Measurements from ENCODE around the gene SAMD4B. TPM values are rescaled to one million over a fixed set of nuclear protein-coding genes. Genes with fewer than 3 reads are reported as not detected.

SAMD4B gene
- total RNA-seq, 1 experiment from 2014 or later: 164 TPM

DNA sequence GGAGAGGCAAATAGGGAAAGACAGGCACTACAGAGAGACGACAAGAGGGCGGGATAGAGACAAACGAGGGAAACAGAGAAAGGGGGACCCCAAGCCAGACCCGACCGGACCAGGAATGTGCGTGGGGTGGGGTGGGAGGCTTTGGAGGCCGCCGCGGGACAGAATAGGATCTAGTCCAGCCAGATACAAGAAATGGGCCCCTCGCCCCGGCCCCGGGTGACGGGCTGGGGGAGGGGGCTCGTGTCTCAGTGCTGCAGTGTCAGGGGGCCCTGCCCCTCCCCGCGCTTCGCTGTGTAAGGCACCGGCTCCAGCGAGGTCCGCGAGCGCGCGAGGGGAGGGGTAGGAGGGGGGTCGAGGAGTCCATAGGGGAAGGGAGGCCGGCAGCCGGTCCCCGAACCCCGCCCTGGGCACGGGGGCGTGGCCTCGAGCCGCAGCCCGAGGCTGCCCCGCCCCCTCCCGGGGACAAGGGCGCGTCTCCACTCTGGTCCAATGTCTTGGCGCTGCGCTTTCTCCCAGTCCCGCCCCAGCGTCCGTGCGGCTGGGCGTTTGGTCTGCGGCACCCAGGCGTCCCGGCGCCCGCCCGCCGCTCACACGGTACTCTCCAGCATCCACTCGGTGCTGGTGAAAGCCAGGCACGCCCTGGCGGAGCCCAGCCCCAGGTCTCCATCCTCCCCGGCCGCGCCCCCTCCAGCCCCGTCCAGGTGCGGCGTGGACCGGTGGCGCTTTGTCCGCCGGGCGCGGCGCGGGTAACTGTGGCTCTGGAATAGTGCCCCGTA, 35.0 kb upstream of the SAMD4B start:
- peak; percentile 53 for ATAC-seq
- TF ChIP-seq, protein P1, sequence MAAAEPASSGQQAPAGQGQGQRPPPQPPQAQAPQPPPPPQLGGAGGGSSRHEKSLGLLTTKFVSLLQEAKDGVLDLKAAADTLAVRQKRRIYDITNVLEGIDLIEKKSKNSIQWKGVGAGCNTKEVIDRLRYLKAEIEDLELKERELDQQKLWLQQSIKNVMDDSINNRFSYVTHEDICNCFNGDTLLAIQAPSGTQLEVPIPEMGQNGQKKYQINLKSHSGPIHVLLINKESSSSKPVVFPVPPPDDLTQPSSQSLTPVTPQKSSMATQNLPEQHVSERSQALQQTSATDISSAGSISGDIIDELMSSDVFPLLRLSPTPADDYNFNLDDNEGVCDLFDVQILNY (CRISPR knock-in tag; IDR thresholded peaks at IDR 0.05): peak; percentile 76; the same call in 1 of the 2 replicates
- no peak for TF ChIP-seq NR2C2 (CRISPR knock-in tag; IDR thresholded peaks at IDR 0.05)
- no peak for TF ChIP-seq NFYB (CRISPR knock-in tag; conservative IDR thresholded peaks at IDR 0.05; ENCODE audit: low read depth)
- TF ChIP-seq, protein P2, sequence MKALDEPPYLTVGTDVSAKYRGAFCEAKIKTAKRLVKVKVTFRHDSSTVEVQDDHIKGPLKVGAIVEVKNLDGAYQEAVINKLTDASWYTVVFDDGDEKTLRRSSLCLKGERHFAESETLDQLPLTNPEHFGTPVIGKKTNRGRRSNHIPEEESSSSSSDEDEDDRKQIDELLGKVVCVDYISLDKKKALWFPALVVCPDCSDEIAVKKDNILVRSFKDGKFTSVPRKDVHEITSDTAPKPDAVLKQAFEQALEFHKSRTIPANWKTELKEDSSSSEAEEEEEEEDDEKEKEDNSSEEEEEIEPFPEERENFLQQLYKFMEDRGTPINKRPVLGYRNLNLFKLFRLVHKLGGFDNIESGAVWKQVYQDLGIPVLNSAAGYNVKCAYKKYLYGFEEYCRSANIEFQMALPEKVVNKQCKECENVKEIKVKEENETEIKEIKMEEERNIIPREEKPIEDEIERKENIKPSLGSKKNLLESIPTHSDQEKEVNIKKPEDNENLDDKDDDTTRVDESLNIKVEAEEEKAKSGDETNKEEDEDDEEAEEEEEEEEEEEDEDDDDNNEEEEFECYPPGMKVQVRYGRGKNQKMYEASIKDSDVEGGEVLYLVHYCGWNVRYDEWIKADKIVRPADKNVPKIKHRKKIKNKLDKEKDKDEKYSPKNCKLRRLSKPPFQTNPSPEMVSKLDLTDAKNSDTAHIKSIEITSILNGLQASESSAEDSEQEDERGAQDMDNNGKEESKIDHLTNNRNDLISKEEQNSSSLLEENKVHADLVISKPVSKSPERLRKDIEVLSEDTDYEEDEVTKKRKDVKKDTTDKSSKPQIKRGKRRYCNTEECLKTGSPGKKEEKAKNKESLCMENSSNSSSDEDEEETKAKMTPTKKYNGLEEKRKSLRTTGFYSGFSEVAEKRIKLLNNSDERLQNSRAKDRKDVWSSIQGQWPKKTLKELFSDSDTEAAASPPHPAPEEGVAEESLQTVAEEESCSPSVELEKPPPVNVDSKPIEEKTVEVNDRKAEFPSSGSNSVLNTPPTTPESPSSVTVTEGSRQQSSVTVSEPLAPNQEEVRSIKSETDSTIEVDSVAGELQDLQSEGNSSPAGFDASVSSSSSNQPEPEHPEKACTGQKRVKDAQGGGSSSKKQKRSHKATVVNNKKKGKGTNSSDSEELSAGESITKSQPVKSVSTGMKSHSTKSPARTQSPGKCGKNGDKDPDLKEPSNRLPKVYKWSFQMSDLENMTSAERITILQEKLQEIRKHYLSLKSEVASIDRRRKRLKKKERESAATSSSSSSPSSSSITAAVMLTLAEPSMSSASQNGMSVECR (CRISPR knock-in tag; IDR thresholded peaks at IDR 0.05; ENCODE audit: borderline replicate concordance): no peak
- TF ChIP-seq USF2 (CRISPR knock-in tag; IDR thresholded peaks at IDR 0.05): peak; percentile 26; the same call in 1 of the 2 replicates
- TF ChIP-seq, protein P3, sequence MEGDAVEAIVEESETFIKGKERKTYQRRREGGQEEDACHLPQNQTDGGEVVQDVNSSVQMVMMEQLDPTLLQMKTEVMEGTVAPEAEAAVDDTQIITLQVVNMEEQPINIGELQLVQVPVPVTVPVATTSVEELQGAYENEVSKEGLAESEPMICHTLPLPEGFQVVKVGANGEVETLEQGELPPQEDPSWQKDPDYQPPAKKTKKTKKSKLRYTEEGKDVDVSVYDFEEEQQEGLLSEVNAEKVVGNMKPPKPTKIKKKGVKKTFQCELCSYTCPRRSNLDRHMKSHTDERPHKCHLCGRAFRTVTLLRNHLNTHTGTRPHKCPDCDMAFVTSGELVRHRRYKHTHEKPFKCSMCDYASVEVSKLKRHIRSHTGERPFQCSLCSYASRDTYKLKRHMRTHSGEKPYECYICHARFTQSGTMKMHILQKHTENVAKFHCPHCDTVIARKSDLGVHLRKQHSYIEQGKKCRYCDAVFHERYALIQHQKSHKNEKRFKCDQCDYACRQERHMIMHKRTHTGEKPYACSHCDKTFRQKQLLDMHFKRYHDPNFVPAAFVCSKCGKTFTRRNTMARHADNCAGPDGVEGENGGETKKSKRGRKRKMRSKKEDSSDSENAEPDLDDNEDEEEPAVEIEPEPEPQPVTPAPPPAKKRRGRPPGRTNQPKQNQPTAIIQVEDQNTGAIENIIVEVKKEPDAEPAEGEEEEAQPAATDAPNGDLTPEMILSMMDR (IDR thresholded peaks at IDR 0.05): no peak
- TF ChIP-seq, protein P4, sequence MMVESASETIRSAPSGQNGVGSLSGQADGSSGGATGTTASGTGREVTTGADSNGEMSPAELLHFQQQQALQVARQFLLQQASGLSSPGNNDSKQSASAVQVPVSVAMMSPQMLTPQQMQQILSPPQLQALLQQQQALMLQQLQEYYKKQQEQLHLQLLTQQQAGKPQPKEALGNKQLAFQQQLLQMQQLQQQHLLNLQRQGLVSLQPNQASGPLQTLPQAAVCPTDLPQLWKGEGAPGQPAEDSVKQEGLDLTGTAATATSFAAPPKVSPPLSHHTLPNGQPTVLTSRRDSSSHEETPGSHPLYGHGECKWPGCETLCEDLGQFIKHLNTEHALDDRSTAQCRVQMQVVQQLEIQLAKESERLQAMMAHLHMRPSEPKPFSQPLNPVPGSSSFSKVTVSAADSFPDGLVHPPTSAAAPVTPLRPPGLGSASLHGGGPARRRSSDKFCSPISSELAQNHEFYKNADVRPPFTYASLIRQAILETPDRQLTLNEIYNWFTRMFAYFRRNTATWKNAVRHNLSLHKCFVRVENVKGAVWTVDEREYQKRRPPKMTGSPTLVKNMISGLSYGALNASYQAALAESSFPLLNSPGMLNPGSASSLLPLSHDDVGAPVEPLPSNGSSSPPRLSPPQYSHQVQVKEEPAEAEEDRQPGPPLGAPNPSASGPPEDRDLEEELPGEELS (CRISPR knock-in tag; IDR thresholded peaks at IDR 0.05): 0 out of 2 replicates have a peak, but pooled peaks have one; percentile 51
- TF ChIP-seq, protein P5, sequence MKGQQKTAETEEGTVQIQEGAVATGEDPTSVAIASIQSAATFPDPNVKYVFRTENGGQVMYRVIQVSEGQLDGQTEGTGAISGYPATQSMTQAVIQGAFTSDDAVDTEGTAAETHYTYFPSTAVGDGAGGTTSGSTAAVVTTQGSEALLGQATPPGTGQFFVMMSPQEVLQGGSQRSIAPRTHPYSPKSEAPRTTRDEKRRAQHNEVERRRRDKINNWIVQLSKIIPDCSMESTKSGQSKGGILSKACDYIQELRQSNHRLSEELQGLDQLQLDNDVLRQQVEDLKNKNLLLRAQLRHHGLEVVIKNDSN (CRISPR knock-in tag; IDR thresholded peaks at IDR 0.05): no peak
- no peak for TF ChIP-seq KAT7 (CRISPR knock-in tag; IDR thresholded peaks at IDR 0.05; ENCODE audit: borderline replicate concordance)
- TF ChIP-seq TCF7 (CRISPR knock-in tag; IDR thresholded peaks at IDR 0.05; ENCODE audit: low read depth): no peak
- peaks cover 51% of the 10 kb centered on the region for H3K4me1 Mint-ChIP-seq
- ChIA-PET POLR2A (no interaction called here), CTCF (no interaction called here)
- no peak overlapping the region for H3K27ac Mint-ChIP-seq
- peaks cover 47% of the 10 kb centered on the region for H3K27me3 Mint-ChIP-seq (ENCODE audit: low read depth)
- H3K9me3 Mint-ChIP-seq: no peaks in the 10 kb centered on the region
- H3K4me3 Mint-ChIP-seq: peak overlapping the region; percentile 82
- H3K36me3 Mint-ChIP-seq: peaks cover 3% of the 10 kb centered on the region; the same call in 1 of the 2 replicates
- DNase-seq (ENCODE audit: low spot score): peak; percentile 80

DNA sequence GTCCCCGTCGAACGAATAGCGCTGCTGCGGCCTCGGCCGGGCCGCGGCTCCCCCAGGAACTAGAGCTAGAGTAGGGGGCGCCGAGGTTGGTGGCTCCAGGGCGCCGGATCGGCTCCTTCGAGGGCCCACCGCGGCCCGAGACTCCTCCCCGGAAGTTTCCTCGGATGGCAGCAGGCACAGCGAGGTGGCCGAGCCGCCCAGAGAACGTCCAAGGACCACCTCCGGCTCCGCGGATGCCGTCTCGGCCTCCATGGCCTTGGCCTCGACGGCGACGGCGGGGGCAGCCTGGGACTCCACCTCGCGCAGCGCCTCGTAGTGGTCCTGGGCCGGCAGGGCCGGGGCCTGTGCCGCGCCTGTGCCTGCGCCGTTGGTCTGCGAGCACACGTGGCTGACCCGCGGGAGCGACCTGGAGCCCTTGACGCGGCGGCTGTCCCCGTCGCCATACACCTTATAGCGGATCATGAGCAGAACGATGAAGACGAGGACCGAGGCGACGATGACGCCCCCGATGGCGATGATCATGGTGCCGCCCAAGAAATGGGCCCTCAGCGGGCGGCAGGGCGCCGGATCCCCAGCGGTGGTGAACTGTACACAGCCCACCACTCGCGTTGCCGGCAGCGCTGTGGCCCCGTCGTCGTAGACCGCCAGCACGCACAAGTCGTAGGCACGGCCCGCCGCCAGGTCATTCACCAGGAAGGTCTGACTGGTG, 34.2 kb upstream of the SAMD4B start:
- DNase-seq (ENCODE audit: low spot score): peak; percentile 66
- H3K9me3 Mint-ChIP-seq: no peaks in the 10 kb centered on the region
- ChIA-PET POLR2A (no interaction called here), CTCF (interaction anchor here (1.2 kb wide), 1 partner anchor 20 kb away, joined by 3 read pairs; no protein-coding TSS in a partner anchor)
- ATAC-seq: peak; percentile 25
- peaks cover 47% of the 10 kb centered on the region for H3K27me3 Mint-ChIP-seq (ENCODE audit: low read depth)
- peaks cover 51% of the 10 kb centered on the region for H3K4me1 Mint-ChIP-seq
- peak overlapping the region; percentile 51; the same call in 1 of the 2 replicates for H3K27ac Mint-ChIP-seq
- peak overlapping the region; percentile 75 for H3K4me3 Mint-ChIP-seq
- H3K36me3 Mint-ChIP-seq: peaks cover 5% of the 10 kb centered on the region
- TF ChIP-seq ETV6 (CRISPR knock-in tag; IDR thresholded peaks at IDR 0.05) (no peak), NR2C2 (CRISPR knock-in tag; IDR thresholded peaks at IDR 0.05) (no peak), STAT6 (CRISPR knock-in tag; conservative IDR thresholded peaks at IDR 0.05; ENCODE audit: low read depth) (no peak), GRHL2 (CRISPR knock-in tag; IDR thresholded peaks at IDR 0.05; ENCODE audit: insufficient replicate concordance, severe bottlenecking) (no peak), ZNF232 (CRISPR knock-in tag; IDR thresholded peaks at IDR 0.05) (peak; percentile 90), TP53 (CRISPR knock-in tag; IDR thresholded peaks at IDR 0.05) (peak; percentile 80; the same call in 1 of the 2 replicates)
- TF ChIP-seq, protein P3 (IDR thresholded peaks at IDR 0.05): no peak

Data from WTC11 (cell line).